Left ventricle myocardium superior (tissue), 1 donor: ENCODE data around the gene BAIAP2. TPM values are rescaled to one million over a fixed set of nuclear protein-coding genes. Genes with fewer than 3 reads are reported as not detected.

Experiments used
- ATAC-seq: fragments of 200-7000 bp; cut with Tn5 transposase; one replicate; pipeline ENCODE4 v1.9.1; 2020; ENCODE audit warnings: mild to moderate bottlenecking, moderate library complexity
- DNase-seq: peaks from one replicate; pipeline ENCODE4 v3.0.0-alpha.2; 2020
- intact Hi-C: fragments of 100-400 bp; cut with micrococcal nuclease; formaldehyde crosslinking; loops from one replicate; pipeline ENCODE4 v1.11.0; 2022
- total RNA-seq: library from RNA; stranded (reverse); fragmentation: NEBNext Ultra II Directional; extraction: Animal tissue kit (Norgen Biotek cat#: 25700); gene quantifications from one replicate; pipeline ENCODE4 v1.2.1, GENCODE V29; 2021
- donor health status: DM: no; HTN: yes; CAD: no; lungs with severe emphysema.

BAIAP2 gene
- total RNA-seq, 1 donor from 2014 or later, result 32.7 TPM

DNA sequence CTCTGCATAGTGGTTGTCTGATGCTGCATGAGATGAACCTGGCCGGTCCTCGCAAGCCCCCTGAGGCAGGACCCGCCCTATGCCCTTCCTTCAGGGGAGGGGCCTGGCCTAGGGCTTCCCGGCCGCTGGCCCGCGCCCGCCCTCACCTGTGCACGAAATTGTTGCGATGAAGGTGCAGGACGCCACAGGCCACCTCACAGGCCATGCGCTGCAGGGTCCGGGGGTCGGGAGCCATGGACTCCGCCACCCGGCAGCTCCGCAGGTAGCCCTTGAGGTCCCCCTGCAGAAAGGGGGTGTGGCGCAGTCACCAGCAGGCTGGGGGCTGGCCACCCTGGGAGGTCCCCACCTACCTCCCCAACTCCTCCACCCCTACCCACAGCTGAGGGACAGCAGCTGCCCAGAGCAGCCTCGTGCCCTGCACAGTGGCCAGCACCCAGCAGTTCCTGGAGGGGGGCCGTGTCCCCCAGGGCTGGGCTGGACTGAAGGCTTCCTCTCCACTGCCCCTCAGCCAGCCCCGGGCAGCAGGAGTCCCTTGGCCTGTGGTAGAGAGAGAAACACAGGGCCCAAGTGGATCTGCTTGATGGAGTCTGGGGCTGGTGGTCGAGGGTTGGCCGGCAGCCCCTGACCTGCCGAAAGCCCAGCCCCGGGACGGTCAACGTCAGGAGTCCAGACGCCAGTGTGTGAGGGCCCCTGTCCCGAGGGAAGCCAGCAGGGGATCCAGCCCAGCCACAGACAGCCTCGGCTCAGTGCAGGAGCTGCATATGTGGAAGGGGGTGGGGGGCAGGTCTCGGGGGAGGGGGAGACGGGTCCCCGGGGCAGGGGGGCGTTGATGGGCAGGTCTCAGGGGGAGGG is 91.6 kb downstream of the BAIAP2 start:
- no peak for DNase-seq
- ATAC-seq, result no peak
- intact Hi-C loops, result no loop called here

DNA sequence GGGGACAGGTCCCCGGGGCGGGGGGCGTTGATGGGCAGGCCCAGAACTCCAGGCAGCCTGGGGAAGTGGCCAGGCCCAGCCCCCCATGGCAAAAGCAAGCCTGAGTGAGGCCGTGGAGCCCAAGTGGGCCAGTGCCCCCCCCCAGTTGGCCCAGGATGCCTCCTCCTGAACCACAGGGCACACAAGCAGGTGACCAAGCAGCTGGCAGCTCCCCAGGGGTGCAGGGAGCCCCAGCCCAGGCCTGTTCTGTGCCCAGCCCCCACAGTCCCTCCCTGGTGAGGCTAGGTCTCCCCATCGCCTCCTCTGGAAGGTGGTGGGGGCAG is 92.1 kb downstream of the BAIAP2 start:
- ATAC-seq (no peak), DNase-seq (no peak)
- intact Hi-C loops, result no loop called here

DNA sequence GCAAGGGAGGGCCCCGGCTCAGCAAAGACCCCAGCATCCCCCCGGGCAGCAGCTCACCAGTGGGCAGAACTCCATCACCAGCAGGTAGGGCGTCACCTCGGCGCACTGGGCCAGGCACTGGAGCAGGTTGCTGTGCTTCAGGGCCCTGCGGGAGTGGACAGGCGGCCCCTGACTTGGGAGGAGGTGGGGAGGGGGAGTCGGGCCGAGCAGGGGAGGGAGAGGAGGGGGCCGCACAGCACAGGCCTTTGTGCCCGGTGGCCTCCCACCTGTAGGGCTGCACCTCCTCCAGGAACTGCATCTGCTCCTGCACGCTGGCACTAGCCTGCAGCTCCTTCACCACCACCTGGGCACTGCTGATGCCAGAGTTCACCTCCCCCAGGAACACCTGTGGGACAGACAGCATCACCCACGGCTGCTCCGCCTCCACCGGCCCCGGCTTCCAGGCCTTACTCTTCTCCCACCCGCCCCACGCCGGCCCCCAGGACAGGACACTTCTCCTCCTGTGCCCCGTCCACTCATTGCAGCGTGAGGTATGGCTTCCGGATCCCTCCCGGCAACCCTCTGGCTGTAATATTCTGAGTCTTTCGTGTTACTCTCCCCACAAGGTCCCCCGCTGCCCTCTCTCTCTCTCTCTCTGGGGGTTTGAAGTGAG is 92.7 kb downstream of the BAIAP2 start:
- ATAC-seq (no peak), DNase-seq (no peak)
- intact Hi-C loops, result no loop called here

DNA sequence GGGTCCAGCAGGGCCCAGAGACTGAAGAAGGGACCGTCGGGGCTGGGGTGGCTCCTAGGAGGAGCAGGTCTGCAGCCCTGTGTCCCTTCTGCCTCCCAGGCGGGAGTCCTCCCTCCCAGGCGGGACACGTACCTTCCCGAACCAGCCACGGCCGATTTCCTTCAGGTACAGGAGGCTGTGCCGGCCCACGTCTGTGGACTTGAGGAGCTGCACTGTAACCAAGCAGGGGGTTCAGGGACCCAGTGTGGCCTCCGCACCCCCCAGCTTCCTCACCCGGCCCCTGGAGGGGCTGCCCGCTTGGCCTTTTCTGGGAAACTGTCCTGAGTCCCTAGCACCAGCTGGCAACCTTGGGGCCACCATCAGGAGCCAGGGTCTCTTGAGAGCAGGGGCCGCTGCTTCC is 93.4 kb downstream of the BAIAP2 start:
- intact Hi-C loops, result no loop called here
- DNase-seq, result no peak
- no peak for ATAC-seq

DNA sequence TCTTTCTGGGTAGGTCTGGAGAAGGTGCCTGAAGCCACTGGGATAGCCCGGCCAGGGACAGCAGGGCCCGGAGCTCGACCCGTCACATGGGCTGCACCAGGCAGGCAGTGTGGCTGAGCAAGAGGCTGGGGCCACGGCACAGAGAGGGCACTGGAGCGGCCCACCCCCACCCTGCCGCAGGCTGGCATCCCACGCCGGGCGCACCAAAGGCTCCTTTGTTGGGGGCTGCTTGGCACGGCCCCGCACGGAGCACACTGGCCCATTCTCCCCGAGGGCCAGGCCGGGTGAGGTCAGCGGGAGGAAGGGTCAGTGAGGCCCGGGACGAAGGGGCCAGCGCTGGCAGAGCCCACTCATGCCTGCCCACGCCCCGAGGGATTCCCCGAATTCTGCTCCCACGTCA is 93.8 kb downstream of the BAIAP2 start:
- intact Hi-C loops, result no loop called here
- peak; percentile 12 for ATAC-seq
- no peak for DNase-seq

DNA sequence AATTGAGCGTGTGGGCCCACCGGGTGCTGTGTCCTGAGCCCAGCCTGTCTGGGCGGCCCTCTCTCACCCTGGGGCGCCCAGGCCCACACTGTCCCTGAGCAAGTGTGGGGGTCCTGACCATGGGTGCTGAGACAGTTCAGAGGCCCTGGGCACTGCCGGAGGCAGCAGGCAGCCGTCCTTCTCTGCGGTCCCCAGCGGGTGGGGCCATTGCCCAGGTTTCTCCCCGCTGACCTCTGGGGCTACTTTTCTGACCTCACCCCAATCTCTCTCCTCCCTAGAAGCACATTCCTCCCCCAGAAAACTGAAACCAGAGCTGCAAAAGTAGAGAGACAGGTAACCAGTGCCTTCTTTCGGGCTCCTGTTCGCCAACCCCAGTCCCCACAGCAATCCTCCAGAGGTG is 94.3 kb downstream of the BAIAP2 start:
- no peak for ATAC-seq
- intact Hi-C loops, result no loop called here
- DNase-seq, result no peak

DNA sequence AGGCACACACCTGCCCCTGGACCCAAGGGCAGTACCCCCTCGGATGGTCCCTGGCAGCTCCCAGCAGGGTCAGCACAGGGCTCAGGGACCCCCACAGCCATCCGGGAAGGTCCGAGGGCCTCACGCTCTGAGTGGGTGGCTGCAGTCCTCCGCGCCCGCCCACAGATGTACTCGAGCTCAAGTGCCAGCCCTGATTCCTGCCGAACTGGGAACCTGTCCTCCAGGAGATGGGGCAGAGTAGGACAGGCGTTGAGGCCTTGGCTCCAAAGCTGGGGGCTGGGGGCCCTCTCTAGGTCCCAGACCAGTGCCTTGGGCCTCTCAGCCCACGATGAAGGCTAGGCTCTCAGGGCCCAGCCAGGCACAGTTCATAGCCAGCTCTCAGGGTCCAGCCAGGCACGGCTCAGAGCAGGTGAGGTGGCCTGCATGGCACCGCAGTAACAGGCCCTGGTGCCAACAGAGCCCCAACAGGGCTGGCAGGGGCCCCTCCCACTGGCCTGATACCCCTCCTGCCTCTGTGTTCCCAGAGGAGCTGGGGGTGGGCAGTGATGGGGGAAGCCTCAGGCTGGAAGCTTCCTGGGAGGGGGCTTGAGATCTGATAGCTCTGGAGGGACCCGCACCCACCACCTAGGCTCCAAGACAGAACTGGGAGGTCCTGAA is 94.9 kb downstream of the BAIAP2 start:
- ATAC-seq (no peak), DNase-seq (no peak)
- intact Hi-C loops, result no loop called here

DNA sequence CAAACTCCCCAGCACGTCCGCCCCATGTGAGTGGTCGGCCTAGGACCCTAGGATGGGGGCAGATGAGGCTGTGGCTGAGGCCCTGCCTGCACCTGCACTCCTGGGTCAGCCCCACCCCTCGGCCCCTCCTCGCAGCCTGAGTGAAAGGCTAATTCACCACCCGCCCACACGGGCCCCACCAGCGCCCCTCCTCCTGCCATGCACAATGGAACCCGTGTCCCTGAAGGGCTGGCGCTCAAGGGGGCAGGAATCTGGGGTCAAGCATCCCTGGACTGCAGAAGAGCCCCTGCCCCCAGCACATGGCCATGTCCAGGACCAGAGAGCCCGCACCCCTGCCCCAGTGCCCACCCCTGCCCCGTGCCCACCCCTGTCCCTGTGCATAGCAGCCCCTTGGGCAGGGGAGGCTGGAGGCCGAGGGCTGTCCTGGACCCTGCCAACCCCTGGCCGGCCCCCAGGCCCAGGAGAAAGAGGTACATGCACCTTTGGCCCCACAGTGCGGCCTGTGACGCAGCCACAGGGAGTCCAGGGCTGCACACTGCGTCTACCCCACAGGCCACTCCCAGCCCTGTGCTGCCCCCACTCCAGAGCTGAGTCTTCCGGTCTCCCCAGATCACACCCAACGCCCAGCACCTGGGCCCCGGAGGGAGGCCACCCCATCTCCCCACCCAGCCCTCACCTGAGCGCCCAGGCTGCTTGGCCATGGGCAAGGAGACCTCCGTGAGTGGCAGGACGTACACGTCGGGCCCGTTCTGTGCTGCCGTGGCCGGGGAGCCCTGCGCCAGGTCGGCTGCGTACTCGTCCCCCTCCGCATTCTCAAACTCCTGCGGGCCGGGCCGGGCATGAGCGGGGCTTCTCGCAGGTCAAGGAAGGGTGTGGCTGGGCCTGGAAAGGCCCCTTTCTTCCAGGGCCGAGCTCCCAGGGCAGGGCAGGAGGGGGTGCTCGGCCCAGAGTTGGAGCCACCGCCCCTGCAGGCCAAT is 95.7 kb downstream of the BAIAP2 start:
- ATAC-seq, result no peak
- no peak for DNase-seq
- intact Hi-C loops, result no loop called here

DNA sequence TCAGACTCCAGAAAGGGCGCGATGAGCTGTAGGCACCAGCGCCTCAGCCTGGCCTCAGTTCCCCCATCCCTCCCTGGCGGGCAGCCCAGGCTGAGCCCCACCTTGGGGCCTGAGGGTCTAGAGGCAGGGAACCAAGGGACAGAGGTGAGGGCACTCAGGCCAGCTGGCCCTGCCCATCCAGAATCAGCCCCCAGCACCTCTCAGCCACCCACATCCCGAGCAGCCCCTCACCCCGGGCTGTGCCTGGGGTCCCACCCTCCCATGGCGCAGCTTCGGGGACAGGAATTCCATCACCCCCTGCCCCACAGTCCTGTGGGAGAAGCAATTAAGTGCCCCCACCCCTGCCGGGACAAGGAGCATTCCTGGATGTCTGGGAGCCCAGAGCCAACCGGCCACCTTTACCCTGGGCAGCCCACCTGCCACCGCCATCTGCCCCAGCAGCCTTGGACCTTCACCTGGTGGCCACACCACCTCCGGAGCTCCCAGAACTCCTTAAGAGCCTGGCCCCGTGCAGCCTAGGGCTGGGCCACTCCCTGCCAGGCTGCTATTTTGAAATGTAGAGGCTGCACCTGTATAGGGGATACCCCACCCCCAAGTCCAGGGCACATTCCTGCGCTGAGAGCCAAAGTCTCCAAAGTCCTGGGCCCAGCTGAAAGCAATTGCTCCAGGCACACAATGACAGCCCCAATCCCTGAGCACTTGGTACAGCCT is 96.7 kb downstream of the BAIAP2 start:
- intact Hi-C loops, result no loop called here
- no peak for ATAC-seq
- no peak for DNase-seq

DNA sequence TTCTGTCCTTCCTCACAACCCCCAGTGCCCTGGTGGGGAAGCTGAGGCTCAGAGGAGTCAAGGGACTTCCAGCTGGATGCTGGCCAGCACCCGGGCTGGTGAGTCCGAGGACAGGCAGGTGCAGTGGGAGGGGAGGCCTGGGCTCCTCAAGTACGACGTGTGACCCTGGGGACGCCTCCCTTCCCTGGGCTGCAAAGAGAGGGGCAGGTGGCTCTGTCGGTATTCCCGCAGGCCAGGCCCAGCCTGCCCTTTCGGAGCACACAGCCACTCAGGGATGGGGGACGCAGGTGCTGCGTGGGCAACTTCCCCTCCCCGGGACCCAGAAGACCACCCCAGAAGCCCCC is 97.2 kb downstream of the BAIAP2 start:
- DNase-seq (no peak), ATAC-seq (no peak)
- intact Hi-C loops, result no loop called here

DNA sequence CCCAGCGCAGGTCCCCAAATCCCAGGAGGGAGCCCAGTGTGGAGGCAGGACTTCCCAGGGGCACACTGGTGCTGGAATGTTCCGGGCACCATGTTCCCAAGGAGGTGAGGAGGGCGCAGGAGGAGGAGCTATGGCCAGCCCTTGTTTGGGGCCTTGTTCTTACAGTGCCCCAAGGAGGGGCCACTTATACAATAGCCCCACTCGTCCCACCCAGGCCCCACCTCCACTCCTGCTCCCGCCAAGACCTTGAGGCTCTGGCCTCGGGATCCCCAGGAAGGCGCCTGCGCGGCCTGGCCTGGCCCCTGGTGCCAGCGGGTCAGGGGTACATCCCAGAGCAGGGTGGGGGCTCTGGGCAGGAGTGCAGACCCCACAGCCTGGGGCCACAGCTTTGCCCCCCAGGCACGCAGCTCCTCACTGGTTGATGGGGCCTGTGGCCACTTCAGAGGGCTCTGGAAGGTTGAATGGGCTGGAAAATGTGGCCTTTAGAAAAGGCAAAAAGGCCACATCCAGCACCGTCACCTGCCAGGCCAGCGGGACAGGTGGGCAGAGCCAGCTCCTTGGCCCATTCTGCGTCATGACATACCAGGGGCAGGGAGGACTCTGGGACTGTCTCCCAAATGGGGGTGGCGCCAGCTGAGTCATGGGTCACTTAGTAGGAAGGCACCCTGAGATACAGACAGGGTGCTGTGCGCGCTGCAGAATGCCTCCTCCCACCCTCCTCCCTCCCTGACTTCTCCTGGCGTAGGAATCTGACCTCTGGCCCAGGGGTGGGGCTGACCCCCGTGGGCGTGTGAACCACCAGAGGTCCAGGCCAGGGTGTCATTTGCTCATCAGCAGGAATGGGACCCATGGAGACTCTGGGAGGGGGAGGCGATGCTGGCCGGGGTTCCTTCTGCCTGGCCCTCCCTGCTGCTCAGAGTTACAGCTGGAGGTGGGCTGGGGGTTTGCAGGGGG is 98.1 kb downstream of the BAIAP2 start:
- intact Hi-C loops, result no loop called here
- no peak for ATAC-seq
- no peak for DNase-seq

DNA sequence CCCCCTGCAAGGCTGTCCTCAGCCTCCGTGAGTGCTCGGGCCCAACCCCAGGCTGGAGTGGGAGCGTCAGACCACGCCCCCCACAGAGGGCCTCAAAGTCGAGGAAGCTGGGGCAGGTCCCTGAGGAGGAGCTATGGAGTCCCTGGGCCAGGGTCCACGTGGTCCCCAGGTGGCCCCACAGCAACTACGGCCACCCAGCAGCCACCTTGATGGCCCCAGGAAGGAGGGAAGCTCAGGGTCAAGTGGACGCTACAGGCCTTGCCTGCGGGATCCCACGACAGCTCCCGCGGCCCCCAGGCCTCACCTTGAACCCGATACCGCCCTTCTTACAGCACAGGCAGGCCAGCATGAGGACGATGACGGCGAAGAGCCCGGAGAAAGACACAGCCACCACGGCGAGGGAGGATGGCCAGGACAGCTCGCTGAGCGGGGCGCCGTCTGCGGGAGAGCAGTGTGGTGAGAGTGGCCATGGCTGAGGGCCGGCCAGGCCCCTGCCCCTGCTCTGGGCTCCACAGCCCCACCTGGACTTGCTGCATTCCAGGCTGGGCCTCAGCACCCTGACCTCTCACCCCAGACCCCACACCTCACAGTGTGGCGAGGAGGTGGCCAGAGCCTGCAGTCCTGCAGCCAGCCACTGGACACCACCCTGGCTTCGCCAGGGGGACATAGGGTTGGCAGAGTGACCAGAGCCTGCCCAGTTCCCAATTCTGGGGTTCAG is 99.3 kb downstream of the BAIAP2 start:
- intact Hi-C loops, result no loop called here
- no peak for DNase-seq
- no peak for ATAC-seq

DNA sequence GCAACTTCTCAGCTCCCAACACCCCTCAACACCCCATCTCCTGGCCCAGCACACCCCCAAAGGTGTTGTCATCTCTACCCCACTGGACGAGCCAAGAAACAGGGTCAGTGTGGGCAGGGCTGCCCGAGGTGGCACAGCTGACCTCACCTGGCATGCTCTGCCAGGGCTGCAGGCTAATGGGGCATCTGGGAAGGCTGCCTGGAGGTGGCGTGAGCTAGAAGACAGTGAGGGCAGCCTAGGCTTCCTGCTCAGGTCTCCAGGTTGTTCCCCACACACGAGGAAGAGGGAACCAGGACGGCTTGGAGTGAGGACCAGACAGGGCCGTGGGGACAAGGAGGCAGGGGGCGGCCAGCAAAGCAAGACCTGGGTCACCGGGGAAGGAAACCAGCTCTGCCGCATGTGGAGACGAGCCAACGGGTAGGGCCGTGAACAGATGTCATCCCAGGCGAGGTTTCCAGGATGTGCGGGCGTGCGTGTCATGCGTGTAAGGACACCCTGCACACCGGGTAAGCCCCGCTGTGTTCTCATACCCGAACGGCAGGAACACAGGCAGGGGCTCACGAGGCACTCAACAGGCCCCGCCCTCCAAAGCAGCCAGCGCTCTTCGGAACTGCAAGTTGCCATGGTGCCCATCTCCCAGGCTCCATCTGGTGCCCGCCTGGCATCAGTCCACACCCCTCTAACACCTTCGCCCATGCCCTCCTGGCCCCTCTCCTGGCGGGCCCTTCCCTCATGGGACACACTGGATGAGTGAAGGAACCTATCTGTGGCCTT is 100.7 kb downstream of the BAIAP2 start:
- intact Hi-C loops, result no loop called here
- ATAC-seq, result no peak
- no peak for DNase-seq

DNA sequence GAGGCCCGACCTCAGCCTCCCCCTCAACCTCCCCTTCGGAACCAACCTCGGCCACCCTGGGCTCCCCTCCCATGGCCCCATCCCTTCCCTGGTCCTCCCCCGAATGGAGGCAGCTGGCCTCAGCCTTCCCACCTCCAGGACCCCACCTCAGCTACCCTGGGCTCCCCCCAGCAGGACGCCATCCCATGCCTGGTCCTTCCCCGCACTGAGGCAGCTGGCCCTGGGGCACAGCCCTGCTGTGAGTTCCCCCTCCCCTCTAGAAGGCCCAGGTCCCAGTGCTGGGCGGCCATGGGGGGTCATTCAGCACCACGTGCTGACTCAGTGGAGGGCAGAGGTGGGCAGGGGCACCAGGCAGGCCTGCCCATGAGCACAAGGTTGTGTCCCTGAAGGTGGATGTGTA is 101.4 kb downstream of the BAIAP2 start:
- ATAC-seq (no peak), DNase-seq (no peak)
- intact Hi-C loops, result no loop called here

DNA sequence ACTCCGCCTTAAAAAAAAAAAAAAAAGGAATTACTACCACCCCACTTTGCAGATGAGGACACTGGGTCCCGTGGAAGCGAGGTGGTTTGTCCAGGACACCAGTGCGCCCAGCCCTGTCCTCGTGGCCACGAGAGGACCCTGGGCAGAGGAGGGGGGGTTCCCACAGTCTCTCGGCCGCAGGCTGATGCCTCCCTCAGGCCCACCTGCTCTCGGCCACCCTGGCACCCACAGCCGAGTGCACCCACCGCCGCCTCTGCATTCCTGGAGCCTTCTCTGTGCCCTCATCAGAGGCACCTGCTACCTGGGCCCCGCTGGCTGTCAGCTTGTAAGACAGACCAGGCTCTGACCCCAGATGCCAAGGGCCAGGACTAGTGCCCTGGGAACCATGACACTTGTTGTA is 102.3 kb downstream of the BAIAP2 start:
- no peak for ATAC-seq
- intact Hi-C loops, result no loop called here

DNA sequence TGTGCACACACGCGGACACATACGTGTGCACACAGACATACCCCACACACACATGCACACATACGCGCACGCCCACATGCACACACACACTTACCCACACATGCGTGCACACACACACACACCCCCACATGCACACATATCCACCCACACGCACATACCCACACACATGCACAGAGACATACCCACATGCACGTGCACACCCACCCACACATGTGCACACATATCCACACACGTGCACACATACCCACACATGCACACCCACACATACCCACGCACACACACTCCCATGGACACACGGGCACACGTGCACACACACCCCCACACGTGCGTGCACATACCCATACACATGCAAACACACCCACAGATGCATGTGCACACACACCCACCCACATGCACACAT is 103.1 kb downstream of the BAIAP2 start:
- intact Hi-C loops, result no loop called here
- ATAC-seq (no peak), DNase-seq (no peak)

More for the DNA sequence above, 102.3 kb downstream of the BAIAP2 start:
- no peak for DNase-seq

DNA sequence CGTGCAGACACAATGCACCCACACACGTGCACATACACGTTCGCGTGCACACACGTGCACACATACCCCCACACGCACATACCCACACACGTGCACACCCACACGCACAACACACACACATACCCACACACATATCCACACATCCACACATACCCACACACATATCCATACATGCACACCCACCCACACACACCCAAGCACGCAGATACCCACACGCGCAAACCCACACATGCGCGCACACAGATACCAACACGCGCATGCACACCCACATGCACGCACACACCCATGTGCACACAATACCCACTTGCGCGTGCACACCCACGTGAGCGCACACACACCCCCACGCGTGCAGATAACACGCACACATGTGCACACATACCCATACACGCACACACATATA is 103.5 kb downstream of the BAIAP2 start:
- intact Hi-C loops, result no loop called here
- ATAC-seq (no peak), DNase-seq (no peak)
